Measurements from ENCODE around the gene GPR137. TPM values are rescaled to one million over a fixed set of nuclear protein-coding genes. Genes with fewer than 3 reads are reported as not detected.

Gene GPR137
- total RNA-seq, 1 donor from 2014 or later: 4.9 TPM

GRCh38 chr11:64249038-64249437 is 36.6 kb upstream of the GPR137 start:
- Histone ChIP-seq H3K27me3 (peaks cover 6% of the 10 kb centered on the region), H2AFZ (replicated peaks) (no peak overlapping the region), H3K4me3 (no peak overlapping the region), H3K4me2 (no peak overlapping the region), H3K9ac (no peak overlapping the region), H3K9me3 (ENCODE audit: low read depth) (no peaks in the 10 kb centered on the region), H3K36me3 (no peaks in the 10 kb centered on the region), H3K79me2 (ENCODE audit: low read depth) (peaks cover 25% of the 10 kb centered on the region), H3K27ac (no peak overlapping the region), H4K20me1 (ENCODE audit: low read depth) (peaks cover 29% of the 10 kb centered on the region), H3F3A (ENCODE audit: low read depth) (peaks cover 49% of the 10 kb centered on the region), H3K4me1 (peaks cover 41% of the 10 kb centered on the region)
- TF ChIP-seq CTCF (IDR thresholded peaks at IDR 0.05) (no peak), EZH2phosphoT487 (IDR thresholded peaks at IDR 0.05) (no peak), EZH2 (IDR thresholded peaks at IDR 0.05) (no peak)
- Mint-ChIP-seq H3K4me1 (peaks cover 45% of the 10 kb centered on the region), H3K9me3 (no peaks in the 10 kb centered on the region), H3K4me3 (no peak overlapping the region), H3K27ac (no peak overlapping the region), H3K27me3 (ENCODE audit: insufficient read depth, low read depth) (peaks cover 15% of the 10 kb centered on the region), H3K36me3 (peaks cover 3% of the 10 kb centered on the region)
- no peak for DNase-seq (ENCODE audit: low spot score)

- Histone ChIP-seq H3K9me3 (ENCODE audit: low read depth) (no peaks in the 10 kb centered on the region), H3K36me3 (no peaks in the 10 kb centered on the region), H3K4me2 (peak overlapping the region; percentile 92), H3K9ac (no peak overlapping the region), H2AFZ (replicated peaks) (no peak overlapping the region), H3K27ac (no peak overlapping the region), H4K20me1 (ENCODE audit: low read depth) (peaks cover 33% of the 10 kb centered on the region), H3F3A (ENCODE audit: low read depth) (peaks cover 49% of the 10 kb centered on the region), H3K27me3 (peaks cover 6% of the 10 kb centered on the region), H3K4me3 (peak overlapping the region; percentile 80), H3K79me2 (ENCODE audit: low read depth) (peaks cover 25% of the 10 kb centered on the region), H3K4me1 (peaks cover 41% of the 10 kb centered on the region)
- Mint-ChIP-seq H3K4me3 (peak overlapping the region; percentile 89), H3K27me3 (ENCODE audit: insufficient read depth, low read depth) (peaks cover 15% of the 10 kb centered on the region), H3K4me1 (peaks cover 45% of the 10 kb centered on the region), H3K9me3 (no peaks in the 10 kb centered on the region), H3K36me3 (peaks cover 4% of the 10 kb centered on the region), H3K27ac (no peak overlapping the region)
- no peak for DNase-seq (ENCODE audit: low spot score)
- no peak for TF ChIP-seq EZH2 (IDR thresholded peaks at IDR 0.05)
- TF ChIP-seq CTCF (IDR thresholded peaks at IDR 0.05): no peak
- no peak for TF ChIP-seq EZH2phosphoT487 (IDR thresholded peaks at IDR 0.05)
These were observed 35.9 kb upstream of the GPR137 start for GRCh38 chr11:64249563-64250414.

- H3K27ac ChIP-seq: no peak overlapping the region
- peak overlapping the region; percentile 81 for H2AFZ ChIP-seq (replicated peaks)
- Mint-ChIP-seq H3K4me1 (peaks cover 45% of the 10 kb centered on the region), H3K9me3 (no peaks in the 10 kb centered on the region), H3K4me3 (peak overlapping the region; percentile 89), H3K36me3 (peaks cover 4% of the 10 kb centered on the region), H3K27ac (peak overlapping the region; percentile 76), H3K27me3 (ENCODE audit: insufficient read depth, low read depth) (peaks cover 15% of the 10 kb centered on the region)
- peak; percentile 64 for DNase-seq (ENCODE audit: low spot score)
- H3K27me3 ChIP-seq: peaks cover 6% of the 10 kb centered on the region
- no peak overlapping the region for H3K9ac ChIP-seq
- peaks cover 39% of the 10 kb centered on the region for H3K4me1 ChIP-seq
- H4K20me1 ChIP-seq (ENCODE audit: low read depth): peaks cover 27% of the 10 kb centered on the region
- no peaks in the 10 kb centered on the region for H3K36me3 ChIP-seq
- H3K79me2 ChIP-seq (ENCODE audit: low read depth): peaks cover 20% of the 10 kb centered on the region
- H3K4me3 ChIP-seq: peak overlapping the region; percentile 80
- H3F3A ChIP-seq (ENCODE audit: low read depth): peaks cover 49% of the 10 kb centered on the region
- no peaks in the 10 kb centered on the region for H3K9me3 ChIP-seq (ENCODE audit: low read depth)
- TF ChIP-seq EZH2phosphoT487 (IDR thresholded peaks at IDR 0.05) (no peak), EZH2 (IDR thresholded peaks at IDR 0.05) (no peak), CTCF (IDR thresholded peaks at IDR 0.05) (no peak)
- H3K4me2 ChIP-seq: peak overlapping the region; percentile 92
These were observed 35.1 kb upstream of the GPR137 start for GRCh38 chr11:64250415-64251015.

Data from neural progenitor cell (in vitro differentiated cells).